Stomach (tissue), 4 donors: ENCODE data around the gene ZDHHC23.

Experiments
- CTCF ChIP-seq, 7 experiments: fragments of 450-650 bp in 4 of 7; fragments of 200-600 bp in 3 of 7; sonication (generic) in 3 of 7; IDR thresholded peaks; one replicate each; pipeline ENCODE4 v1.5.1; 2016 to 2019; ENCODE audit warnings: antibody characterized with exemption in 7 of 7, control low read depth in 2 of 7, mild to moderate bottlenecking in 1 of 7
- EP300 ChIP-seq: sonication (generic); formaldehyde crosslinking; IDR thresholded peaks from one replicate; pipeline ENCODE4 v1.6.1; 2017; ENCODE audit warnings: antibody characterized with exemption
- POLR2A ChIP-seq, 4 donors: fragments of 450-650 bp; IDR thresholded peaks; one replicate each; pipeline ENCODE4 v1.6.1; 2016; ENCODE audit warnings: antibody characterized with exemption in 4 of 4, control low read depth in 2 of 4, mild to moderate bottlenecking in 1 of 4, moderate library complexity in 1 of 4

- TF ChIP-seq CTCF (IDR thresholded peaks at IDR 0.05) = no peak
- TF ChIP-seq EP300 = no peak
- TF ChIP-seq POLR2A (IDR thresholded peaks at IDR 0.05) = no peak
Measured at GRCh38 chr3:113983544-113983943, 35.7 kb downstream of the ZDHHC23 start.
